ENCODE measurements around the gene ASB13.
"Not testable (repeated sequence)": the region's sequence is repeated elsewhere in the genome, so short reads cannot be mapped to it uniquely, and the experiment has no call there.

The ASB13 gene

DNA sequence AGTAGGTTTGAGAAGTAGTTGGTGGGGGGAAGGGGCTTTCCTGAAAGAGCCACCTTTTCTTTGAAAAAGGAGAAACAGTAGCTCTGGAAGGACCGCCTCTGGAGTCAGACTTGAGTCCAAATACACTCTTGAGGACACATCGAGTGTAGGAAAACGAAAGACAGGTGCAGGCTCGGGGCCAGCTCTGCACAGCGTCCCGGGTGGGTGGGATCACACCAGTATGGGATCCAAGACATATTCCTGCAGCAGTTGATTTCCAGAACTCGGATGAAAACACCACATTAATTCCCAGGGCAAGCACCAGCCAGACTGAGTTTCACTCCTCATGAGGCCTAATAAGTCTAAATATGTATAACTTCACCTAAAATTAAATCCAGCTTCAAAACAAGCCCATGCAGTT lies 61.4 kb downstream of the ASB13 start:
- no peak for DNase-seq (ENCODE audit: low read depth)

DNA sequence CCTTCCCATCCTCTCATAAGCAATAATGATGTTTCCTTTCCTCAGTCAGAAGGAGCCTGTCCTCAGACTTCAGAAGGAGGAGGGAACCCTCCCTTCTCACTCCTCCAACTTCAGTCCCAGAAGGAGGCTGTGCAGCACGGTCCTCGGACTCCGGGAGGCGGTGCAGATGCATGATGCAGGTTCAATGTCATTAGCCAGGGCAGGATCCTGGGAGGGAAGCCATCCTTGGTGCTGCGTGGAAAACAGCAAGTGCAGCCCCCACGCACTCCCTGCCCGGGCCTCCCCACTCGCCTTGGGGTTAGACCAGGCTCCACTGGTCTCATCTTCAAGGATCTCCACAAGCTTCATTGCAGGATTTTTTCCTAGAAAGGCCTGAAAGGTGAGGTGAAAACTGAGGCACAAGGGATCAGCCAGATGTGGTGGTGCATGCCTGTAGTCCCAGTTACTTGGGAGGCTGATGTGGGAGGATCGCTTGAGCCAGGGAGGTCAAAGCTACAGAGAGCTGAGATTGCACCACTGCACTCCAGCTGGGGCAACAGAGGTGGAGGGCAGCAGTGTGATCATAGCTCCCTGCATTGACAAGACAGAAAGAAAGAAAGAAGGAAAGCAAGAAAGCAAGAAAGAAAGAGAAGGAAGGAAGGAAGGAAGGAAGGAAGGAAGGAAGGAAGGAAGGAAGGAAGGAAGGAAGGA lies 62.0 kb downstream of the ASB13 start:
- no peak for DNase-seq (ENCODE audit: low read depth)

GRCh38 chr10:5603848-5604170 lies 62.6 kb downstream of the ASB13 start:
- DNase-seq (ENCODE audit: low read depth): no peak

GRCh38 chr10:5603091-5603847 lies 63.1 kb downstream of the ASB13 start:
- DNase-seq (ENCODE audit: low read depth): no peak

- no peak for DNase-seq (ENCODE audit: low read depth)
Observed at GRCh38 chr10:5601826-5602495, 64.4 kb downstream of the ASB13 start.

DNA sequence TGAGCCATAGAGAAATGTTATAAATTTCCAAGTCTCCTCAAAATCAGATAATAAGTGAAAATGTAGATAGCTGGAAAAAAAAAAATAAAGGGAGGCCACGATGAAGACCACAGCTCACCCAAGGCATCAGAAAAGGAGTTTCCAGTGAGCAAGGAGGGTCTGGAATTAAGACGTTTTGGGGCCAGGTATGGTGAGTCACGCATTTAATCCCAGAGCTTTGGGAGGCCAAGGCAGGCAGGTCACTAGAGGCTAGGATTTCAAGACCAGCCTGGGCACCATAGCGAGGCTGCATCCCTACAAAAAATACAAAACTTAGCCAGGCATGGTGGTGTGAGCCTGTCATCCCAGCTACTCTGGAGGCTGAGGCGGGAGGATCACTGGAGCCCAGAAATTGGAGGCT lies 65.5 kb downstream of the ASB13 start:
- no peak for DNase-seq (ENCODE audit: low read depth)

DNA sequence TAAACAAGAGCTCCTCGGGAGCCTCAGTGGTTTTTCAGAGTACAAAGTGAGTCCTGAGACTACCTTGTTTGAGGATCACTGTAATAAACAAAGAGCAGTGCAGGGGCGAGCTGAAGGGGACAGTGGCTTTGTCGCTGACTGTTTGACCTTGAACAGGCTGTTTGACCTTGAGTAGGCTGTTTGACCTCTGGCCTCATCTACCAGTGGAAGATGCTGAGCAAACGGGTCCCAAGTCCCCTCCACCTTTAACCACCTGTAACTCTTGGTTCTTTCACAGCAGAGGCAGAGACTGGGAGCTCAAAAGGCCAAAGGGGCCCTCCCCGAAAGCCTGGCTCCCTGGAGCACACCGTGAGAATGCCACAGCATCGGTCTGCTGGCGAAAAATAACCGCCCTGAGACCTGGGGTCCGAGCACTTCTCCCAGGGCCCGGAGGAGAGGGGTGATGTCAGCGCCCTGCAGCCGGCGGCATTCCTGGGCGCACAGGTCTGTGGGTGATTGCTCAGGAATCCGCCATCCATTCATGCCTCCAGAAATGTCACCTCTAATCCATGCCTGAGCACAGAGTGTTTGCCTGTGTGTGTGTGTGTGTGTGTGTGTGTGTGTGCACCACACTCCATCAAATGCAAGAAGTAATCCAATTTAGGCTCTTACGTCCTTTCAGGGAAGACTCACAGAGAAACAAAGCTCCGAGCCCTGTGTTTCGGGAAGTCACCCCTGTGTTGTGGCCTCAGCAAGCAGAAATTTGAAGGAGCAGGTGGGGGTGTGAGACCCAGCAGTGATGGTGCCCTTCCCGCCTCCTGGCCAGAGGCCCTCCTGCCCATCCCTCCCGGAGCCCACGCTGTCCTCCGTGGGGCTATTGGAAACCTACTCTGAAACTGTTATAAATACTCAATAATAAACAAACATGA lies 66.5 kb downstream of the ASB13 start:
- DNase-seq (ENCODE audit: low read depth): no peak

- no peak for DNase-seq (ENCODE audit: low read depth)
Observed at GRCh38 chr10:5598085-5598690, 68.2 kb downstream of the ASB13 start.

GRCh38 chr10:5596611-5597341 lies 69.6 kb downstream of the ASB13 start:
- DNase-seq (ENCODE audit: low read depth): no peak

DNA sequence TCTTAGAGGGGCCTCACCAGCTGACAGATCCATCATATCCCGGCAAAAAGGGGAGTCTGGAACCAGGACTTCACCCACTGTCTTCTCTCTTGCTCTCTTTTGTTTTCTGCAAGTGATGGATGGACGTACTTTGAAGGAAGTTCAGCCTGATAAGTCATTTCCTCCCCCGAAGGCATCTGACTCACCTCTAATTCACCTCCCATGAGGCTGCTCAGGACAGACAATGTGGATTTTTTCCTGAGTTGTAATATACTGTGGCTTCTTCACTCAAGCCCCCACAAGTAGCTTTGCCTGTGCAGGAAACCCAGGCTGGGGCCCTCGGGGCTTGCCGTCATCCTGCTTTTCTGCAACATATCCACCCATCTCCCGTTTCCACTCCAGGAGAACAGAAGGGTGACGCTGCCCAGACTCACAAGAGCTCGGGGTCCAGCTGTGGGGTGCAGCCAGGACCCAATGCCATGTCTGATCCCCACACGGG lies 70.4 kb downstream of the ASB13 start:
- no peak for DNase-seq (ENCODE audit: low read depth)

GRCh38 chr10:5595591-5595990 lies 70.8 kb downstream of the ASB13 start:
- no peak for DNase-seq (ENCODE audit: low read depth)

GRCh38 chr10:5595095-5595494 lies 71.3 kb downstream of the ASB13 start:
- DNase-seq (ENCODE audit: low read depth): no peak

GRCh38 chr10:5594271-5595049 lies 71.9 kb downstream of the ASB13 start:
- DNase-seq (ENCODE audit: low read depth): no peak

DNA sequence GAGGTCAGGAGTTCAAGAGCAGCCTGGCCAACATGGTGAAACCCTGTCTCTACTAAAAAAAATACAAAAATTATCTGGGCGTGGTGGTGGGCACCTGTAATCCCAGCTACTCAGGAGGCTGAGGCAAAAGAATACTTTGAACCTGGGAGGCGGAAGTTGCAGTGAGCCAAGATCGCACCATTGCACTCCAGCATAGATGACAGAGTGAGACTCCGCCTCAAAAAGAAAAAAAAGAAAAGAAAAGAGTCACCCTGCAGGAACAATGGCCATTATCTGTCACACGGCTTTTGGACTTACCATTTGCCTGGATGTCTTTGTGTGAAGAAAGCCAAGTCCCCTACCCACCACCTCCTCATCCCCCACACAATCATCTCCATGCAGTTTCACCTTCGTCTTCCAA lies 73.0 kb downstream of the ASB13 start:
- not testable (repeated sequence) for DNase-seq (ENCODE audit: low read depth)

- no peak for DNase-seq (ENCODE audit: low read depth)
Observed at GRCh38 chr10:5592070-5592469, 74.3 kb downstream of the ASB13 start.

- no peak for DNase-seq (ENCODE audit: low read depth)
Observed at GRCh38 chr10:5591336-5591824, 75.0 kb downstream of the ASB13 start.

DNA sequence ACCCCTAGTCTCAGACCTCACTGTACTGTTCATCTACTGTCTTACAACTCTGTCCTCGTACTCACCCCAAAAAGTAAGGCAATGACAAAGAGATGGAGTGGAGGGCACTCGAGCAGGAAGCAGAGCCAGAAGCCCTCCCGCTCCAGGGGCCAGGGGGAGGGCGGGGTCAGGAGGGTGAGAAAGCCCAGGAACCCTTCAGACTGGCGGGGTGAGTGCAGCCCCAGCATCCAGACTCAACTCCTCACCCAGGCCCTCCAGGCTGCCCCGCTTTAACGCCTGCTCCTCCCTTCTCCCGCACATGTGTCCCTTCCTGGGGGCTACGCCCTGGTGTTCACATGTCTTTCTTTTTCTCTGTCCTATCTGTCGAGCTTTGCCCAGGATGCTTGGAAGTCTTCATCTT lies 75.6 kb downstream of the ASB13 start:
- DNase-seq (ENCODE audit: low read depth): no peak

GRCh38 chr10:5589661-5590511 lies 76.5 kb downstream of the ASB13 start:
- DNase-seq (ENCODE audit: low read depth): no peak
